ENCODE results near the gene TGM2.

Gene TGM2

GRCh38 chr20:38144598-38144973 lies 20.5 kb downstream of the TGM2 start:
- H4K20me1 ChIP-seq (ENCODE audit: insufficient read depth): no peaks in the 10 kb centered on the region
- H3K4me2 ChIP-seq: no peak overlapping the region
- no peak overlapping the region for H3K4me3 ChIP-seq (IDR thresholded peaks at IDR 0.05; ENCODE audit: insufficient read depth, low read depth, low read length)
- no peak for TF ChIP-seq CTCF (conservative IDR thresholded peaks at IDR 0.05; ENCODE audit: low read depth, low read length)
- H3K9ac ChIP-seq: no peak overlapping the region
- H3K36me3 ChIP-seq (ENCODE audit: insufficient read depth): no peaks in the 10 kb centered on the region
- H3K4me1 ChIP-seq (ENCODE audit: low read depth, poor library complexity, severe bottlenecking): peaks cover 11% of the 10 kb centered on the region
- H3K79me2 ChIP-seq (ENCODE audit: insufficient read depth, low read depth): no peaks in the 10 kb centered on the region
- peak overlapping the region; percentile 25; the same call in 1 of the 2 replicates for H2AFZ ChIP-seq (ENCODE audit: low read depth)
- no peaks in the 10 kb centered on the region for H3K27me3 ChIP-seq (ENCODE audit: insufficient read depth, low read depth)
- H3K27ac ChIP-seq: no peak overlapping the region

GRCh38 chr20:38143646-38144554 lies 21.2 kb downstream of the TGM2 start:
- H3K4me3 ChIP-seq (IDR thresholded peaks at IDR 0.05; ENCODE audit: insufficient read depth, low read depth, low read length): no peak overlapping the region
- no peaks in the 10 kb centered on the region for H3K79me2 ChIP-seq (ENCODE audit: insufficient read depth, low read depth)
- no peaks in the 10 kb centered on the region for H3K27me3 ChIP-seq (ENCODE audit: insufficient read depth, low read depth)
- TF ChIP-seq CTCF (conservative IDR thresholded peaks at IDR 0.05; ENCODE audit: low read depth, low read length): no peak
- no peak overlapping the region for H3K27ac ChIP-seq
- H3K36me3 ChIP-seq (ENCODE audit: insufficient read depth): no peaks in the 10 kb centered on the region
- no peak overlapping the region for H3K4me2 ChIP-seq
- no peak overlapping the region for H3K9ac ChIP-seq
- peak overlapping the region; percentile 25; the same call in 1 of the 2 replicates for H2AFZ ChIP-seq (ENCODE audit: low read depth)
- no peaks in the 10 kb centered on the region for H4K20me1 ChIP-seq (ENCODE audit: insufficient read depth)
- H3K4me1 ChIP-seq (ENCODE audit: low read depth, poor library complexity, severe bottlenecking): peaks cover 11% of the 10 kb centered on the region

GRCh38 chr20:38143238-38143645 lies 21.8 kb downstream of the TGM2 start:
- Histone ChIP-seq H4K20me1 (ENCODE audit: insufficient read depth) (no peaks in the 10 kb centered on the region), H3K9ac (no peak overlapping the region), H3K4me3 (IDR thresholded peaks at IDR 0.05; ENCODE audit: insufficient read depth, low read depth, low read length) (no peak overlapping the region), H3K27me3 (ENCODE audit: insufficient read depth, low read depth) (no peaks in the 10 kb centered on the region), H3K4me2 (no peak overlapping the region), H3K4me1 (ENCODE audit: low read depth, poor library complexity, severe bottlenecking) (peaks cover 11% of the 10 kb centered on the region), H3K27ac (no peak overlapping the region), H2AFZ (ENCODE audit: low read depth) (no peak overlapping the region), H3K36me3 (ENCODE audit: insufficient read depth) (no peaks in the 10 kb centered on the region), H3K79me2 (ENCODE audit: insufficient read depth, low read depth) (no peaks in the 10 kb centered on the region)
- no peak for TF ChIP-seq CTCF (conservative IDR thresholded peaks at IDR 0.05; ENCODE audit: low read depth, low read length)

- Histone ChIP-seq H3K79me2 (ENCODE audit: insufficient read depth, low read depth) (no peaks in the 10 kb centered on the region), H3K4me2 (no peak overlapping the region), H3K4me3 (IDR thresholded peaks at IDR 0.05; ENCODE audit: insufficient read depth, low read depth, low read length) (no peak overlapping the region), H2AFZ (ENCODE audit: low read depth) (no peak overlapping the region), H4K20me1 (ENCODE audit: insufficient read depth) (no peaks in the 10 kb centered on the region), H3K27ac (no peak overlapping the region), H3K36me3 (ENCODE audit: insufficient read depth) (no peaks in the 10 kb centered on the region), H3K9ac (no peak overlapping the region), H3K27me3 (ENCODE audit: insufficient read depth, low read depth) (no peaks in the 10 kb centered on the region), H3K4me1 (ENCODE audit: low read depth, poor library complexity, severe bottlenecking) (peaks cover 11% of the 10 kb centered on the region)
- no peak for TF ChIP-seq CTCF (conservative IDR thresholded peaks at IDR 0.05; ENCODE audit: low read depth, low read length)
Observed at GRCh38 chr20:38141889-38142494, 23.1 kb downstream of the TGM2 start.
